ENCODE results near the gene TAF7L.

TAF7L gene

DNA sequence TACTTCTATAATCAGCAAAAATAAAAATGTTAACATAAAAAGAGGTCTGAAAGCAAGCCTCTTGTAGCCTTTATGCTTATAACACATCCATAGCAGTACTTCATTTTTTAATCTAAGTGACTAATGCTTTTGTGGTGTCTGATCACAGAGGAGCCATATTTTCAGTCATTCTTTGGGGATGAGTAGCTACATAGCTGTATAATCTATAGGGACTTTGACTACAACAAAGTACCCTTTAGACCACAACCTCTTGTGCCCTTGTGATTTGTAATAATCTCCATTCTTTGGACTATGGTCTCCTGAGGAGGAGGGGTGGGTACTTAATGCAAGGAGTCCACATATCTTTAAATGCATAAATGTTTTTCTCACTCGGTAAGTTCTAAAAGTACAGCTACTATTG, 62.0 kb downstream of the TAF7L start:
- no peak overlapping the region for H3K4me3 ChIP-seq (ENCODE audit: low read depth, low read length)
- H3K36me3 ChIP-seq (ENCODE audit: control insufficient read depth in 2 of 2, insufficient read depth in 1 of 2, low read length in 2 of 2): no peaks in the 10 kb centered on the region
- ChIA-PET POLR2A (interaction anchor here (0.7 kb wide), 1 partner anchor 134 kb away, joined by 3 read pairs; no protein-coding TSS in a partner anchor), CTCF (interaction anchor here (0.7 kb wide), 2 partner anchors 146 to 347 kb away, joined by 3 read pairs; no protein-coding TSS in a partner anchor)
- H3K4me1 ChIP-seq (ENCODE audit: control insufficient read depth, insufficient read depth, low read length): no peaks in the 10 kb centered on the region
- H3K9me3 ChIP-seq (ENCODE audit: control insufficient read depth, insufficient read depth, low read depth, low read length): no peaks in the 10 kb centered on the region
- H3K27ac ChIP-seq (ENCODE audit: extremely low read depth, low read depth, low read length): no peak overlapping the region
- no peak for TF ChIP-seq ZNF785 (tag by site-specific recombination; IDR thresholded peaks at IDR 0.05)
- TF ChIP-seq, protein P1, sequence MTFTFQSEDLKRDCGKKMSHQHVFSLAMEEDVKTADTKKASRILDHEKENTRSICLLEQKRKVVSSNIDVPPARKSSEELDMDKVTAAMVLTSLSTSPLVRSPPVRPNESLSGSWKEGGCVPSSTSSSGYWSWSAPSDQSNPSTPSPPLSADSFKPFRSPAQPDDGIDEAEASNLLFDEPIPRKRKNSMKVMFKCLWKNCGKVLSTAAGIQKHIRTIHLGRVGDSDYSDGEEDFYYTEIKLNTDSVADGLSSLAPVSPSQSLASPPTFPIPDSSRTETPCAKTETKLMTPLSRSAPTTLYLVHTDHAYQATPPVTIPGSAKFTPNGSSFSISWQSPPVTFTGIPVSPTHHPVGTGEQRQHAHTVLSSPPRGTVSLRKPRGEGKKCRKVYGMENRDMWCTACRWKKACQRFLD (tag by site-specific recombination; IDR thresholded peaks at IDR 0.05): no peak
- TF ChIP-seq, protein P2, sequence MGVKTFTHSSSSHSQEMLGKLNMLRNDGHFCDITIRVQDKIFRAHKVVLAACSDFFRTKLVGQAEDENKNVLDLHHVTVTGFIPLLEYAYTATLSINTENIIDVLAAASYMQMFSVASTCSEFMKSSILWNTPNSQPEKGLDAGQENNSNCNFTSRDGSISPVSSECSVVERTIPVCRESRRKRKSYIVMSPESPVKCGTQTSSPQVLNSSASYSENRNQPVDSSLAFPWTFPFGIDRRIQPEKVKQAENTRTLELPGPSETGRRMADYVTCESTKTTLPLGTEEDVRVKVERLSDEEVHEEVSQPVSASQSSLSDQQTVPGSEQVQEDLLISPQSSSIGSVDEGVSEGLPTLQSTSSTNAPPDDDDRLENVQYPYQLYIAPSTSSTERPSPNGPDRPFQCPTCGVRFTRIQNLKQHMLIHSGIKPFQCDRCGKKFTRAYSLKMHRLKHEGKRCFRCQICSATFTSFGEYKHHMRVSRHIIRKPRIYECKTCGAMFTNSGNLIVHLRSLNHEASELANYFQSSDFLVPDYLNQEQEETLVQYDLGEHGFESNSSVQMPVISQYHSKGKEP (tag by site-specific recombination; IDR thresholded peaks at IDR 0.05): no peak
- TF ChIP-seq SP7 (tag by site-specific recombination; IDR thresholded peaks at IDR 0.05): no peak
- no peak for TF ChIP-seq INSM2 (tag by site-specific recombination; IDR thresholded peaks at IDR 0.05)
- no peak for TF ChIP-seq PRDM1 (tag by site-specific recombination; IDR thresholded peaks at IDR 0.05)
- no peak for TF ChIP-seq ZNF10 (tag by site-specific recombination; IDR thresholded peaks at IDR 0.05)

DNA sequence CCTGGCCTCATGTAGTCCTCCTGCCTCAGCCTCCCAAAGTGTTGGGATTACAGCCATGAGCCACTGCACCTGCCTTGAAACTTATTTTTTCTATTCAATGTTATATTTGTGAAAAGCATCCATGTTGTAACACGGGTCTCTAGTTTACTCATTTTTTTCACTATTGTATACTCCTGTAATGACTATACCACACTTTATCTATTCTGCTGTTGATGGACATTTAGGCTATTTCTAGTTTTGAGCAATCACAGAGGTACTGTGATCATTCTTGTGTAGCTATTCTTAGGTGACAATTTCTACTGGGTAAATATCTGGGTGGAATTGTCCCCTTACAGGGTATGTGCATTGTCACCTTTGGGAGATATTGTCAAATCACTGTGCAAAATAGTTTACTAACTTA, 67.9 kb downstream of the TAF7L start:
- no peaks in the 10 kb centered on the region for H3K36me3 ChIP-seq (ENCODE audit: control insufficient read depth in 2 of 2, insufficient read depth in 1 of 2, low read length in 2 of 2)
- no peaks in the 10 kb centered on the region for H3K4me1 ChIP-seq (ENCODE audit: control insufficient read depth, insufficient read depth, low read length)
- H3K4me3 ChIP-seq (ENCODE audit: low read depth, low read length): no peak overlapping the region
- H3K27ac ChIP-seq (ENCODE audit: extremely low read depth, low read depth, low read length): no peak overlapping the region
- ChIA-PET CTCF (interaction anchor here (1.1 kb wide), 1 partner anchor 64 kb away, joined by 5 read pairs; no protein-coding TSS in a partner anchor), POLR2A (no interaction called here)
- H3K9me3 ChIP-seq (ENCODE audit: control insufficient read depth, insufficient read depth, low read depth, low read length): no peaks in the 10 kb centered on the region
- TF ChIP-seq, protein P3, sequence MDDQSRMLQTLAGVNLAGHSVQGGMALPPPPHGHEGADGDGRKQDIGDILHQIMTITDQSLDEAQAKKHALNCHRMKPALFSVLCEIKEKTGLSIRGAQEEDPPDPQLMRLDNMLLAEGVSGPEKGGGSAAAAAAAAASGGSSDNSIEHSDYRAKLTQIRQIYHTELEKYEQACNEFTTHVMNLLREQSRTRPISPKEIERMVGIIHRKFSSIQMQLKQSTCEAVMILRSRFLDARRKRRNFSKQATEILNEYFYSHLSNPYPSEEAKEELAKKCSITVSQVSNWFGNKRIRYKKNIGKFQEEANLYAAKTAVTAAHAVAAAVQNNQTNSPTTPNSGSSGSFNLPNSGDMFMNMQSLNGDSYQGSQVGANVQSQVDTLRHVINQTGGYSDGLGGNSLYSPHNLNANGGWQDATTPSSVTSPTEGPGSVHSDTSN (CRISPR knock-in tag; IDR thresholded peaks at IDR 0.05): no peak
- no peak for TF ChIP-seq ZNF768 (tag by site-specific recombination; IDR thresholded peaks at IDR 0.05)
- TF ChIP-seq ZBTB20 (tag by site-specific recombination; IDR thresholded peaks at IDR 0.05): no peak
- TF ChIP-seq ZNF211 (tag by site-specific recombination; IDR thresholded peaks at IDR 0.05; ENCODE audit: low read depth): no peak
- TF ChIP-seq ZNF274 (IDR thresholded peaks at IDR 0.05; ENCODE audit: low read length): no peak
- TF ChIP-seq ZNF274 (tag by site-specific recombination; IDR thresholded peaks at IDR 0.05; ENCODE audit: borderline replicate concordance): no peak
- TF ChIP-seq, protein P4, sequence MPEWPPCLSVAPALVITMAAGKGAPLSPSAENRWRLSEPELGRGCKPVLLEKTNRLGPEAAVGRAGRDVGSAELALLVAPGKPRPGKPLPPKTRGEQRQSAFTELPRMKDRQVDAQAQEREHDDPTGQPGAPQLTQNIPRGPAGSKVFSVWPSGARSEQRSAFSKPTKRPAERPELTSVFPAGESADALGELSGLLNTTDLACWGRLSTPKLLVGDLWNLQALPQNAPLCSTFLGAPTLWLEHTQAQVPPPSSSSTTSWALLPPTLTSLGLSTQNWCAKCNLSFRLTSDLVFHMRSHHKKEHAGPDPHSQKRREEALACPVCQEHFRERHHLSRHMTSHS (tag by site-specific recombination; IDR thresholded peaks at IDR 0.05): no peak
- TF ChIP-seq ZBTB26 (tag by site-specific recombination; optimal IDR thresholded peaks at IDR 0.05): no peak
- TF ChIP-seq ZNF561 (tag by site-specific recombination; IDR thresholded peaks at IDR 0.05; ENCODE audit: borderline replicate concordance): no peak
- TF ChIP-seq ZFP37 (tag by site-specific recombination; IDR thresholded peaks at IDR 0.05): no peak
- TF ChIP-seq ZNF585B (tag by site-specific recombination; IDR thresholded peaks at IDR 0.05): no peak
- TF ChIP-seq, protein P5, sequence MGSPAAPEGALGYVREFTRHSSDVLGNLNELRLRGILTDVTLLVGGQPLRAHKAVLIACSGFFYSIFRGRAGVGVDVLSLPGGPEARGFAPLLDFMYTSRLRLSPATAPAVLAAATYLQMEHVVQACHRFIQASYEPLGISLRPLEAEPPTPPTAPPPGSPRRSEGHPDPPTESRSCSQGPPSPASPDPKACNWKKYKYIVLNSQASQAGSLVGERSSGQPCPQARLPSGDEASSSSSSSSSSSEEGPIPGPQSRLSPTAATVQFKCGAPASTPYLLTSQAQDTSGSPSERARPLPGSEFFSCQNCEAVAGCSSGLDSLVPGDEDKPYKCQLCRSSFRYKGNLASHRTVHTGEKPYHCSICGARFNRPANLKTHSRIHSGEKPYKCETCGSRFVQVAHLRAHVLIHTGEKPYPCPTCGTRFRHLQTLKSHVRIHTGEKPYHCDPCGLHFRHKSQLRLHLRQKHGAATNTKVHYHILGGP (tag by site-specific recombination; IDR thresholded peaks at IDR 0.05): no peak
- no peak for TF ChIP-seq KLF7 (tag by site-specific recombination; IDR thresholded peaks at IDR 0.05; ENCODE audit: borderline replicate concordance)
- TF ChIP-seq, protein P6, sequence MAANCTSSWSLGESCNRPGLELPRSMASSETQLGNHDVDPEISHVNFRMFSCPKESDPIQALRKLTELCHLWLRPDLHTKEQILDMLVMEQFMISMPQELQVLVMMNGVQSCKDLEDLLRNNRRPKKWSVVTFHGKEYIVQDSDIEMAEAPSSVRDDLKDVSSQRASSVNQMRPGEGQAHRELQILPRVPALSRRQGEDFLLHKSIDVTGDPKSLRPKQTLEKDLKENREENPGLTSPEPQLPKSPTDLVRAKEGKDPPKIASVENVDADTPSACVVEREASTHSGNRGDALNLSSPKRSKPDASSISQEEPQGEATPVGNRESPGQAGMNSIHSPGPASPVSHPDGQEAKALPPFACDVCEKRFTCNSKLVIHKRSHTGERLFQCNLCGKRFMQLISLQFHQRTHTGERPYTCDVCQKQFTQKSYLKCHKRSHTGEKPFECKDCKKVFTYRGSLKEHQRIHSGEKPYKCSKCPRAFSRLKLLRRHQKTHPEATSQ (tag by site-specific recombination; IDR thresholded peaks at IDR 0.05): no peak
- no peak for TF ChIP-seq ZBTB7A (tag by site-specific recombination; IDR thresholded peaks at IDR 0.05; ENCODE audit: low read depth)
- no peak for TF ChIP-seq ZNF140 (tag by site-specific recombination; IDR thresholded peaks at IDR 0.05)
- no peak for TF ChIP-seq ZNF521 (tag by site-specific recombination; IDR thresholded peaks at IDR 0.05)
- TF ChIP-seq ZNF350 (tag by site-specific recombination; IDR thresholded peaks at IDR 0.05): no peak
- no peak for TF ChIP-seq ZNF423 (tag by site-specific recombination; IDR thresholded peaks at IDR 0.05)

Data from HEK293 (cell line).